Liver (tissue), 3 donors: ENCODE data around the gene CTSA.

Experiments
- EGR1 ChIP-seq, 2 donors: IDR thresholded peaks; 2 replicates each; pipeline ENCODE4 v1.6.1; 2016 to 2018; ENCODE audit warnings: antibody characterized with exemption in 2 of 2, low read depth in 2 of 2
- FOXA1 ChIP-seq: IDR thresholded peaks from 2 replicates; pipeline ENCODE4 v1.6.1; 2016; ENCODE audit warnings: antibody characterized with exemption
- JUND ChIP-seq, 2 donors: IDR thresholded peaks; 2 replicates each; pipeline ENCODE4 v1.6.1; 2016; ENCODE audit warnings: antibody characterized with exemption in 2 of 2
- RAD21 ChIP-seq, 2 donors: IDR thresholded peaks; 2 replicates each; pipeline ENCODE4 v1.6.1; 2016; ENCODE audit warnings: antibody characterized with exemption in 2 of 2, mild to moderate bottlenecking in 2 of 2
- SP1 ChIP-seq: IDR thresholded peaks from 2 replicates; pipeline ENCODE4 v1.6.1; 2018; ENCODE audit warnings: antibody characterized with exemption, mild to moderate bottlenecking
- TAF1 ChIP-seq: conservative IDR thresholded peaks from 2 replicates; pipeline ENCODE4 v1.6.1; 2016; ENCODE audit warnings: antibody characterized with exemption, mild to moderate bottlenecking
- YY1 ChIP-seq: IDR thresholded peaks from 2 replicates; pipeline ENCODE4 v1.6.1; 2016; ENCODE audit warnings: antibody characterized with exemption, mild to moderate bottlenecking
- TF ChIP-seq, protein P1 (sequence below): fragments of 150-350 bp; IDR thresholded peaks from 2 replicates; pipeline ENCODE4 v1.5.1; 2017; ENCODE audit warnings: improper control_type of control experiment, low read depth, low read length; ENCODE audit not compliant: missing input control
- TF ChIP-seq, protein P2 (sequence below): IDR thresholded peaks from 2 replicates; pipeline ENCODE4 v1.6.1; 2016; ENCODE audit warnings: antibody characterized with exemption, mild to moderate bottlenecking
- TF ChIP-seq, protein P3 (sequence below): IDR thresholded peaks from 2 replicates; pipeline ENCODE4 v1.6.1; 2016; ENCODE audit warnings: antibody characterized with exemption
- TF ChIP-seq, protein P4 (sequence below): IDR thresholded peaks from 2 replicates; pipeline ENCODE4 v1.6.1; 2016; ENCODE audit warnings: antibody characterized with exemption
- donor health status: healthy.
- donor health status: healthy.

DNA sequence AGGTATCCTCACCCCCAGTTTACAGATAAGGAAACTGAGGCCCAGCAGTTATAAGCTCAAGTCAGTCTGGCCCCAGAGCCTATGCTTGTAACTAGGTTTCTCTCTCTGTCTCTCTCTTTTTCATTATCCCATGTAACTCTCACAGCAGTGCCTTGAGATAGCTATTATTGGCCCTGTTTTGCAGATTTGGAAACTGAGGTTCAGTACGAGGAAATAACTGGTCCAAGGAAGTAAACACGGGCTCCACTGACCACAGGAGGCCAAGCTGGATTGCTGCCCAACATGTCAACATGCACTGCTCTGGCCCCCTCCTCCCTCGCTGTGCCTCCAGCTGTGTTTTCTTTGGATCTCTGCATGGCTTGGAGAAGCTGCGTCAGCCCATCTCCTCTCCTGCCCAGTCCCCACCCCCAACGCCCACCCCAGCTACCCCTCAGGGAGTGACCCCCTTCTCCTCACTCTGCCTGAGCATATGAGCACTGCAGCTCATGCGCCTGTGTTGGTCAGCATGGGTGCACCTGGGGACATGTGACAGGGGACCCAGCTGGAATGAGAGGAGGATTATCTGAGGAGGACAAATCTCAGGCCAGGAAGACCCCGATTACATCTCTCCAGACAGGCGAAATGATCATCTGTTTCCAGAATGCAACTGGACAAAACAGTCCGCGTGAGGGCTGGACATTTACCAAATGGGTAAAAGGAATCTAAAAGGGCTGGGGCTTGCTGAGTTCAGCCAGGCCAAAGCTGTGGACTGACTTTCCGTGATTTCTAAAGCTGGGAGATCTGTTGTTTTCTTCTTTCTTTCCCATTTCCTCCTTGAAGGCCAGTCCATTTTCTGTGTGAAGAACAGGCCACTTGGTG lies 28.6 kb downstream of the CTSA start:
- TF ChIP-seq, protein P1, sequence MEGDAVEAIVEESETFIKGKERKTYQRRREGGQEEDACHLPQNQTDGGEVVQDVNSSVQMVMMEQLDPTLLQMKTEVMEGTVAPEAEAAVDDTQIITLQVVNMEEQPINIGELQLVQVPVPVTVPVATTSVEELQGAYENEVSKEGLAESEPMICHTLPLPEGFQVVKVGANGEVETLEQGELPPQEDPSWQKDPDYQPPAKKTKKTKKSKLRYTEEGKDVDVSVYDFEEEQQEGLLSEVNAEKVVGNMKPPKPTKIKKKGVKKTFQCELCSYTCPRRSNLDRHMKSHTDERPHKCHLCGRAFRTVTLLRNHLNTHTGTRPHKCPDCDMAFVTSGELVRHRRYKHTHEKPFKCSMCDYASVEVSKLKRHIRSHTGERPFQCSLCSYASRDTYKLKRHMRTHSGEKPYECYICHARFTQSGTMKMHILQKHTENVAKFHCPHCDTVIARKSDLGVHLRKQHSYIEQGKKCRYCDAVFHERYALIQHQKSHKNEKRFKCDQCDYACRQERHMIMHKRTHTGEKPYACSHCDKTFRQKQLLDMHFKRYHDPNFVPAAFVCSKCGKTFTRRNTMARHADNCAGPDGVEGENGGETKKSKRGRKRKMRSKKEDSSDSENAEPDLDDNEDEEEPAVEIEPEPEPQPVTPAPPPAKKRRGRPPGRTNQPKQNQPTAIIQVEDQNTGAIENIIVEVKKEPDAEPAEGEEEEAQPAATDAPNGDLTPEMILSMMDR: no peak
- no peak for TF ChIP-seq RAD21 (IDR thresholded peaks at IDR 0.05)
- TF ChIP-seq TAF1: no peak
- TF ChIP-seq, protein P2, sequence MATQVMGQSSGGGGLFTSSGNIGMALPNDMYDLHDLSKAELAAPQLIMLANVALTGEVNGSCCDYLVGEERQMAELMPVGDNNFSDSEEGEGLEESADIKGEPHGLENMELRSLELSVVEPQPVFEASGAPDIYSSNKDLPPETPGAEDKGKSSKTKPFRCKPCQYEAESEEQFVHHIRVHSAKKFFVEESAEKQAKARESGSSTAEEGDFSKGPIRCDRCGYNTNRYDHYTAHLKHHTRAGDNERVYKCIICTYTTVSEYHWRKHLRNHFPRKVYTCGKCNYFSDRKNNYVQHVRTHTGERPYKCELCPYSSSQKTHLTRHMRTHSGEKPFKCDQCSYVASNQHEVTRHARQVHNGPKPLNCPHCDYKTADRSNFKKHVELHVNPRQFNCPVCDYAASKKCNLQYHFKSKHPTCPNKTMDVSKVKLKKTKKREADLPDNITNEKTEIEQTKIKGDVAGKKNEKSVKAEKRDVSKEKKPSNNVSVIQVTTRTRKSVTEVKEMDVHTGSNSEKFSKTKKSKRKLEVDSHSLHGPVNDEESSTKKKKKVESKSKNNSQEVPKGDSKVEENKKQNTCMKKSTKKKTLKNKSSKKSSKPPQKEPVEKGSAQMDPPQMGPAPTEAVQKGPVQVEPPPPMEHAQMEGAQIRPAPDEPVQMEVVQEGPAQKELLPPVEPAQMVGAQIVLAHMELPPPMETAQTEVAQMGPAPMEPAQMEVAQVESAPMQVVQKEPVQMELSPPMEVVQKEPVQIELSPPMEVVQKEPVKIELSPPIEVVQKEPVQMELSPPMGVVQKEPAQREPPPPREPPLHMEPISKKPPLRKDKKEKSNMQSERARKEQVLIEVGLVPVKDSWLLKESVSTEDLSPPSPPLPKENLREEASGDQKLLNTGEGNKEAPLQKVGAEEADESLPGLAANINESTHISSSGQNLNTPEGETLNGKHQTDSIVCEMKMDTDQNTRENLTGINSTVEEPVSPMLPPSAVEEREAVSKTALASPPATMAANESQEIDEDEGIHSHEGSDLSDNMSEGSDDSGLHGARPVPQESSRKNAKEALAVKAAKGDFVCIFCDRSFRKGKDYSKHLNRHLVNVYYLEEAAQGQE: no peak
- TF ChIP-seq YY1: no peak
- TF ChIP-seq, protein P3, sequence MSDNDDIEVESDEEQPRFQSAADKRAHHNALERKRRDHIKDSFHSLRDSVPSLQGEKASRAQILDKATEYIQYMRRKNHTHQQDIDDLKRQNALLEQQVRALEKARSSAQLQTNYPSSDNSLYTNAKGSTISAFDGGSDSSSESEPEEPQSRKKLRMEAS: no peak
- TF ChIP-seq, protein P4, sequence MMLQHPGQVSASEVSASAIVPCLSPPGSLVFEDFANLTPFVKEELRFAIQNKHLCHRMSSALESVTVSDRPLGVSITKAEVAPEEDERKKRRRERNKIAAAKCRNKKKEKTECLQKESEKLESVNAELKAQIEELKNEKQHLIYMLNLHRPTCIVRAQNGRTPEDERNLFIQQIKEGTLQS: no peak
- no peak for TF ChIP-seq EGR1 (IDR thresholded peaks at IDR 0.05; ENCODE audit: low read depth in 2 of 2)
- no peak for TF ChIP-seq SP1
- no peak for TF ChIP-seq FOXA1
- no peak for TF ChIP-seq JUND (IDR thresholded peaks at IDR 0.05)
